Measurements from ENCODE around the gene CEP57L1.

GRCh38 chr6:109051301-109052017 is 43.8 kb upstream of the CEP57L1 start:
- TF ChIP-seq EP300 (IDR thresholded peaks at IDR 0.05; ENCODE audit: low read length), result no peak
- TF ChIP-seq SP2 (IDR thresholded peaks at IDR 0.05; ENCODE audit: extremely low read depth, low read depth, low read length, poor library complexity, severe bottlenecking), result no peak
- no peak for TF ChIP-seq CHD2 (IDR thresholded peaks at IDR 0.05; ENCODE audit: low read depth, low read length)
